Motor neuron (in vitro differentiated cells): ENCODE results near the gene ADAMTS7. TPM values are rescaled to one million over a fixed set of nuclear protein-coding genes. Genes with fewer than 3 reads are reported as not detected.

Experiments used
- ATAC-seq, 8 experiments: fragments of 200-7000 bp; cut with Tn5 transposase; replicated peaks in 6 of 8; 2 replicates each; pipeline ENCODE4 v1.8.0; 2021; ENCODE audit warnings: mild to moderate bottlenecking in 8 of 8, moderate library complexity in 8 of 8
- H3K27ac ChIP-seq, 2 donors: fragments of 250-450 bp; sonication (Bioruptor Pico); 2 replicates each; pipeline ENCODE4 v1.9.0; 2021; ENCODE audit warnings: antibody characterized with exemption in 2 of 2, mild to moderate bottlenecking in 2 of 2, moderate library complexity in 1 of 2
- H3K4me1 ChIP-seq, 2 donors: fragments of 250-450 bp; sonication (Bioruptor Pico); replicated peaks in 1 of 2; 2 replicates each; pipeline ENCODE4 v1.6.1; 2021; ENCODE audit warnings: antibody characterized with exemption in 2 of 2, mild to moderate bottlenecking in 2 of 2, moderate library complexity in 1 of 2
- H3K4me3 ChIP-seq, 5 donors: fragments of 250-450 bp; sonication (Bioruptor Pico); 2 replicates each; pipeline ENCODE4 v1.9.0; 2021; ENCODE audit warnings: antibody characterized with exemption in 5 of 5, mild to moderate bottlenecking in 5 of 5, moderate library complexity in 4 of 5
- WGBS, 10 experiments: fragments of 450-650 bp; shearing (Covaris generic); methylation state at CpG; one replicate each; pipeline ENCODE4 v1.0.0; 2022; 5-methylcytosine and 5-hydroxymethylcytosine counted together
- in situ Hi-C, 9 experiments: fragments of 400-800 bp; cut with MboI; loops; one replicate each; pipeline ENCODE4 v1.15.0; 2021; ENCODE audit warnings: low sequenced_read_pairs in 9 of 9, low pct_unique_long_range_greater_than_20kb in 2 of 9; ENCODE audit not compliant: unreplicated experiment in 9 of 9
- total RNA-seq, 8 experiments: library from RNA; unstranded; fragments of 300-600 nt; gene quantifications; 2 replicates each; pipeline versions ENCODE4 v1.2.3 to v1.2.4, GENCODE V29; 2022

ADAMTS7 gene
- total RNA-seq, 8 experiments from 2014 or later, result 2.1 to 9.6 (median 4.3) TPM

GRCh38 chr15:78712797-78713515 lies 98.3 kb downstream of the ADAMTS7 start:
- in situ Hi-C loops, result loop anchor here in 4 of 9 experiments (10.0 to 25.0 kb wide), 2 partner anchors 98 to 101 kb away; partner anchors contain the start of gene CHRNA3 (in 3 of the 4)
- no peak for ATAC-seq
- Histone ChIP-seq H3K4me3 (no peak overlapping the region), H3K27ac (no peak overlapping the region), H3K4me1 (peaks cover 0 to 3% of the 10 kb centered on the region in 2 donors)
- 25 to 89% (median 66%) methylated on average over 2 to 8 of the region's 8 CpGs for WGBS, 10 experiments

DNA sequence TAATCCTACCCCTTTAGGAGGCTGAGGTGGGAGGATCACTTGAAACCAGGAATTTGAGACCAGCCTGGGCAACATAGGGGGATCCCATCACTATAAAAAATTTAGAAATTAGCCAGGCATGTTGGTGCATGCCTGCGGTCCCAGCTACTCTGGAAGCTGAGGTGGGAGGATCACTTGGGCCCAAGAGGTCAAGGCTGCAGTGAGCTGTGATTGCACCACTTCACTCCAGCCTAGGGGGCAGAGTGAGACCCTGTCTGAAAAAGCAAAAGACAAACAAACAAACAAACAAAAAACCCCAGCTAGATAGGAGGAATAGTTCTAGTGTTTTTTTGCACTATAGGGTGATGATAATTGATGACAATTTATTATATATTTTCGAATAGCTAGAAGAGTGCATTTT lies 99.6 kb downstream of the ADAMTS7 start:
- WGBS, 10 experiments, result 0 to 100% (median 76%) methylated on average over 1 to 2 of the region's 2 CpGs; no CpG with 5 or more reads in 1 of the 10 experiments
- in situ Hi-C loops, result loop anchor here in 4 of 9 experiments (10.0 to 25.0 kb wide), 2 partner anchors 97 to 99 kb away; partner anchors contain the start of gene CHRNA3 (in 3 of the 4)
- Histone ChIP-seq H3K4me3 (no peak overlapping the region), H3K27ac (no peak overlapping the region), H3K4me1 (peaks cover 0 to 3% of the 10 kb centered on the region in 2 donors)
- no peak for ATAC-seq

DNA sequence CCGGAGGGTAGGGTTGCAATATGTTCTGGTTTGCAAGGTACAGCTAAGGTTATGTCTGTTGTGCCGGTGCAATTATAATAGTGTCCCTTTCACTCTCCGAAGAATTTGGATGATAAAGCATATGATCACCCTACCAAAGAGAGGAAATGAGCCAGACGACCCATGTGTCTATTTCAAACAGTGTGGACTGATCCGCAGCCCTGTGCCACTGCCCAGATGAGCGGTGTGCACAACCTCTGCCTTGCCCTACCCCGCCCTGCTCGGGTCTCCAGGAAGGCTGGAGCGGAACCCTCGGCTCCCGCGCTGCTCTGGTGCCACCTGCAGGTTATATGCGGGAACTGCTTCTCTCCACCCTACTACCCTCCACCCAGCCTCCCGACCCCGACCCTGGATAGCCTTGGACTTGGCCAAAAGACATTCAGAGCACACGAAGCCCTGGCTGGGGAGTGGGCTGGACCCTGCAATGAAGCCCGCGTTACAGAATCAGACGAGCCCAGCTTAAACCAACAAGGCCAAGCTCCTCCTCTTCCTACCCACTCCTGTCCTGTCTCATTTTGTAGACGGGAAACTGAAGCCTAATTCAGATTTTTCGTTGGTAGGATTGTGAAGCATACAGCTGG lies 101.9 kb downstream of the ADAMTS7 start:
- 0 to 100% (median 47%) methylated on average over 1 to 8 of the region's 21 CpGs for WGBS, 10 experiments
- Histone ChIP-seq H3K4me3 (no peak overlapping the region), H3K27ac (no peak overlapping the region), H3K4me1 (peaks cover 0 to 3% of the 10 kb centered on the region in 2 donors)
- peak; percentile 97 to 100 (median 99) for ATAC-seq
- in situ Hi-C loops, result loop anchor here in 6 of 9 experiments (5.0 to 25.0 kb wide), 3 partner anchors 75 to 97 kb away; partner anchors contain the start of gene CHRNA3 (in 3 of the 6)

Other genes with a start within 250 kb of the ADAMTS7 start
- gene CHRNA5, start 245.9 kb downstream of the ADAMTS7 start, total RNA-seq, result 1 to 10 TPM in 7 of 8 experiments, under 1 TPM in 1; 0.81 to 7.6 (median 4.0) TPM
- gene CHRNA3, start 190.5 kb downstream of the ADAMTS7 start, total RNA-seq, result 10 to 100 TPM in 4 of 8 experiments, 1 to 10 TPM in 3, under 1 TPM in 1; 0.20 to 57.4 (median 11.1) TPM
- gene CHRNB4, start 170.3 kb downstream of the ADAMTS7 start, total RNA-seq, result 1 to 10 TPM in 6 of 8 experiments, under 1 TPM in 2; 0.31 to 8.7 (median 3.4) TPM
- 100 to 1,000 TPM; 249 to 703 (median 445) TPM for gene MORF4L1, start 61.4 kb upstream of the ADAMTS7 start, total RNA-seq
- 10 to 100 TPM in 2 of 8 experiments, 1 to 10 TPM in 6; 2.0 to 98.2 (median 4.7) TPM for gene CTSH, start 133.6 kb upstream of the ADAMTS7 start, total RNA-seq